Subcutaneous adipose tissue (tissue), 4 donors: ENCODE measurements around the gene MRTFB. TPM values are rescaled to one million over a fixed set of nuclear protein-coding genes. Genes with fewer than 3 reads are reported as not detected.

ENCODE experiments used
- CTCF ChIP-seq: fragments of 450-650 bp; IDR thresholded peaks from one replicate; pipeline ENCODE4 v1.5.1; 2016; ENCODE audit warnings: low read depth, mild to moderate bottlenecking, control low read depth, antibody characterized with exemption, moderate library complexity
- total RNA-seq, 4 donors: library from RNA; depleted of rRNA; stranded (reverse); fragments of >200 nt; gene quantifications; one replicate each; pipeline ENCODE4 v1.1.0, GENCODE V29; 2016

Gene MRTFB
- total RNA-seq, 4 donors from 2014 or later, result 48.1 to 92.1 (median 66.9) TPM

GRCh38 chr16:14241631-14242030, 170.5 kb downstream of the MRTFB start:
- TF ChIP-seq CTCF, result no peak

GRCh38 chr16:14242769-14243168, 171.7 kb downstream of the MRTFB start:
- TF ChIP-seq CTCF, result no peak

GRCh38 chr16:14244196-14245010, 173.3 kb downstream of the MRTFB start:
- TF ChIP-seq CTCF, result no peak

- no peak for TF ChIP-seq CTCF
Observed at GRCh38 chr16:14248791-14249190, 177.7 kb downstream of the MRTFB start.

GRCh38 chr16:14249291-14250032, 178.3 kb downstream of the MRTFB start:
- no peak for TF ChIP-seq CTCF

- no peak for TF ChIP-seq CTCF
Observed at GRCh38 chr16:14251419-14251818, 180.3 kb downstream of the MRTFB start.

GRCh38 chr16:14252860-14253259, 181.7 kb downstream of the MRTFB start:
- no peak for TF ChIP-seq CTCF
